ENCODE data around the gene AUTS2.

Gene AUTS2

GRCh38 chr7:69959789-69960499 is 361.7 kb downstream of the AUTS2 start:
- DNase-seq, result no peak

- DNase-seq, result no peak
Observed at GRCh38 chr7:69961436-69961835, 363.2 kb downstream of the AUTS2 start.

- DNase-seq, result no peak
Observed at GRCh38 chr7:69962186-69963065, 364.2 kb downstream of the AUTS2 start.

DNA sequence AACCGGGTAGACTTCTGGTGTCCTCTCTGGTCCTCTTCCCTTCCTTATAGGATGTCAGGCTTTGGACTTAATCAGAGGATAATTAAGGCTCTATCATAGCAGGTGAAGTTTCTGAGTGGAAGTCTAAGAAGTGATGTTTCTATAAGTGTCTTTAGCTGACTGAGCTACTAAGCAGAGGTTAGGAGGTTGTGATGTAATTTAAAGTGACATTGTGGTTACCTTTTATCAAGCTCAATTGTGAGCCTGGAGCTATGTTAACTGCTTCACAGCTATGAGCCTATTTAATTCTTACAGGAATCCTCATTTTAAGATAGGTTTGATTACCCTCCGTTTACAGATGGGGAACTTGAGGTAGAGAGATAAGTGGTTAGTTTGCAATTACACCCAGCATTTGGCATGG is 365.1 kb downstream of the AUTS2 start:
- no peak for DNase-seq

GRCh38 chr7:69966766-69967591 is 368.7 kb downstream of the AUTS2 start:
- no peak for DNase-seq

- no peak for DNase-seq
Observed at GRCh38 chr7:69967689-69968450, 369.6 kb downstream of the AUTS2 start.

DNA sequence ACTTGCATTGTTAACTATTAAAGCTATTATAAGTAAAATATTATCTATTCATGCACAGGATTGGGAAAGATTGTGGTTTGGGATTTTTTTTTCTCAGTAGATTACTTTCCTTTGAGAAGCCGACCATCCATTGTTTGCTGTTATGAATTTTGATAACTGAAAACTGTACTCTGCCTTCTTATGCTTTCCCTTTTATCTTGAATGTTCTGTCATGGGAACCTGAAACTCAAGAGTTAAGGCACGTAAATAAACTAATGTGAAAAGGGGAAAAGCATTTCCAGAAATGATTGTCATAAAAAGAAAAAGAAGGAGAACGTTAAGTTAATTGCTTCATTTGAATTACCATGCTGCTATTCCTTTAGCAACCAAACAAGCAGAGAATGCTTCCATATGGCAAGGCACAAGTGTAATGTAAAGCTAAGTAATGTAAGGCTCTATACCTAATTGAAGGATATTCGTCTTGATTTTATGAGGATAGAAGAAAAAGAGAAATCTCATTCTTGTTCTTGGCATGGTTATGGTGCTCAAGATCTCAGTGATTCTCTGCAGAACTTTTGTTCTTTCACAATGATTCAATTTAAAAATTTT is 370.8 kb downstream of the AUTS2 start:
- DNase-seq, result no peak

- DNase-seq, result no peak
Observed at GRCh38 chr7:69981646-69982045, 383.4 kb downstream of the AUTS2 start.

- peak; percentile 18 for DNase-seq
Observed at GRCh38 chr7:69982197-69982596, 383.9 kb downstream of the AUTS2 start.

DNA sequence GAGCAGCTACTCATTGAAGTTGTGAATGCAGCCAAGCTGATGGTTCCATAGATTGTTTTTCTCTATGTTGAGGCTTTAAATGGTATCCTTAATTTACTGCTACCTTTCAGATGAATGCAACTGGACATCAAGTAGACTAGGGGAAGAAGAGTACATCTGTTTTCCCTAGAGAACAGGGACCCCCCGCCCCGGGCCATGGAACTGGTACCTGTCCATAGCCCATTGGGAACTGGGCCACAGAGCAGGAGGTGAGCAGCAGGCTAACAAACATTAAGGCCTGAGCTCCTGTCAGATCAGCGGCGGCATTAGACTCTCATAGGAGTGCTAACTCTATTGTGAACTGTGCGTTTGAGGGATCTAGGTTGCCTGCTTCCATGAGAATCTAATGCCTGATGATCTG is 391.3 kb downstream of the AUTS2 start:
- no peak for DNase-seq

DNA sequence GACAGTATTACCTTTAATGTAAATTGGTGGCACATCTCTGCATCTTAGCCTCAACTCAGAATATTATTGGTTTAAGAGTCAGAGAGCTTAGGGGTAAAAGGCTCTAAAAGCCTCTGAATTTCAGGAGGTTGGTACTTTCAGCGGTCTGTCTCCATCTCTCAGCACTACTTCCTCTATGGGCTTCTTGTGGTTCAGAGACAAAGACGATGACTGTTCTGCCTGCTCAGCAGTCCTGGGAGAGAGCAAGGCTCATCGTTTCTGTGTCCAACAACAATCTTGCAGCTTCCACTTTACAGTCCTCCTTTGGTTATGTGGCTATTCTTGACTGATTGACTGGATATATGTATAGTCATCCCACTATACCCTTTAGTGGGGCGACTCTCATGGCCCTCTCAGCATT is 394.7 kb downstream of the AUTS2 start:
- no peak for DNase-seq

GRCh38 chr7:69994218-69994617 is 395.9 kb downstream of the AUTS2 start:
- DNase-seq, result no peak

DNA sequence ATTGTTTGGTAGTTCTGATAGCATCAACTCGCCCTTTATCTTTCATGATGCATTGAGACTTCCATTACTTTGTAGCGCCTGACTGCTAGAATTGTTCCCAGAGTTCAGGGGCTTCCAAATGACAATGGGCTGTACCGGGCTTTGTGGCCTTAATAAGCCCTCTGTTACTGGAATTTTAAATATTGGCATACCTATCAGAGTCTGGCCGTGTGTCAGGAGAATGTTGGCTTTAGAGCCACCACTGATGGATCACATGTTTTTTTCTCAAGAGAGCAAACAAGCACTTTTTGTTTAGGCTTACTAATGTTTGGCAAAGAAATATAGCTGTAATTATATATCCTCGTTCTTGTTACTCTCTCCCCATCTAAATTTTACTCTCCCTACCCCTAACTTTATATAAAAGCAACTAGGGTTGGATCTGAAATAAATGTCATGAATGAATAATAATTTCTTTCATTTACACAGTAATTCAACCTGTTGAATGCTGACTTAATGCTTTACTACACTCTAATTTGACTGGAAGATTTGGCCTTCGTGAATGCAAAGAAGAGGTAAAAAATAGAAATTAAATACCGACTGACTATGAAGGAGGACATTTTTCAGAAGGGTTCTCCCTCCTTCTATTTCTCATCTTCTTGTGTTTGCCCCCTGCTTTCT is 396.7 kb downstream of the AUTS2 start:
- no peak for DNase-seq

DNA sequence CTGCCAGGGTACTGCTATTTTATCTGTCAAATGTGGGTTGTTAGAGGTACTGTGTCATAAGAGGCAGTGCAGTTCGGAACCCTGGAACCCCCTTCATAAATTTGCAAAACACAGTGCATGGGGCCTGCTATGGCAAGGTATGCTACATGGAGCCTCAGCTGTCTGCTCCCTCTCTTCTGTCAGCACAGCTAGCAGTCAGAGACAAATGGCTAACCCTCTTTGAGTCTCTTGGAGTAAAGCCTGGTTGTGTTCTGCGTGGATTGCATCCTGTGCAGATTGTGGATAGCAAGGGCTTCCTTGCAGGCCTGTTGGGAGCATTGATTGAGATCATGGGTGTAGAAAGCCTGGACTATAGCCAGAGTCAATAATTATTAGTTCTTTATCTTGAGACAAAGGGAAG is 397.8 kb downstream of the AUTS2 start:
- no peak for DNase-seq

- DNase-seq, result no peak
Observed at GRCh38 chr7:70000737-70001348, 402.6 kb downstream of the AUTS2 start.

DNA sequence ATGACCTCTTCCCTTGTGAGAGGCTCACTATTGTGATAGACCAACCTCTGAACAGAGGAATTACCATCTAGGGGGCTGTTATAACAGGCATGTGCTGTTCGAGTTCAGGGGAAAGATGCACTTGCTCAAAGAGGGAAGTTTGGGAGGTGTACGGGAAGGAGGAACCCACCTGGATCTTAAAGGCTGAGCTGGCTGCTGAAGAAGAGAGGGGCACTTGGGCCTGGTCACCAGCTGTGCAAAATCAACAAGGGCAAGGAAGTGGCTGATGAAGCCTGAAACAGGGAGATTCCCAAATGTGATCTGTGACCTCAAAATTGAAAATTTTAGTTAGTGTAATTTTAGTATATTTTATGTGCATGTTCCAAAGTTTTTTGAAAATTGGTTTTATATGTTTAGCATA is 407.2 kb downstream of the AUTS2 start:
- no peak for DNase-seq

DNA sequence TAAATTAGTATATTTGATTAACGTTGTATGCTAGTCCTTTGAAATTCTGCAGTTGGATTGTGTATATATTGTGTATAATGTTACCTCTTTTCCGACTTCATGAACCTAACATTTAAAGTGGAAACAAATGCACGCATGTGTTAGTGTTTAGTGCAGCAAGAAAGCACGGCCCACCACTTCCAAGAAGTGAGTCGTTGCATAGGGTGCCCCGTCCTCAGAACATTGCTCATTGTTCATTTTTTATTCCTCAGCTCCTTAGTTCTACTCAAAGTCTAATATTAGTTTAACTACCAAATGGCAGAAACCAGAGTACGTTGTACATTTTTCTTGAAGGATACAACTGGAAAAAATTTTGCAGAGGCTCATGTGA is 407.6 kb downstream of the AUTS2 start:
- no peak for DNase-seq

DNA sequence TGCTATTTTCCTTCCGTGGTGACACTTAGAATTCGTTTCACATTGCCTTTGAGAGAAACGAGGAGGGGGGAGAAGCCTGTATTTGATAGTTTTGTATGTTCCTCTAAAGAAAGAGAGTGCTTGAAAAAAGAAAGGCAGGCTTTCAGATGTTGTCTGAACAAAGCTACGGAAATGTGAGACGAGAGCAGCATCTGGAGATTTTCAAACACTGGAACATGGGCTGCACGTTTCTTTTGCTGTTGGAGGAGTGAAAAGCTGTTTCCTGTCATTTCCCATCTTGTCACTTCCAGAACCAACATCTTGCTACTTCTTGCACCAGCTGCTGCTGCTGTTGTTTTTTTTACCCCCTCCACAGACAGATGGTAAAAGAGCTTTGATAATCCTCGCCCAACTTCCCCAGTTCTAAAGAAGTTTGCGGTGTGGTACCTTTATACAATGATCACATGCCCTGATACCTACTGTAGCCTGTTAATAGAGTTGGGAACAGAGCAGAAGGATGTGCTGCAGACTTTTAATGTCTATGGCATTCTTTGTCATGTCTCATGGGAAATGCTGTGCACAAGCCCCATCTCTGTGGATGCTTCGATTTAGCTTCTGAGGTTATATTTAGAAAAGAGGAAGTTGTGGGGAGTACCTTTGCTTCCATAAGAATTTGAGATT is 408.1 kb downstream of the AUTS2 start:
- no peak for DNase-seq

DNA sequence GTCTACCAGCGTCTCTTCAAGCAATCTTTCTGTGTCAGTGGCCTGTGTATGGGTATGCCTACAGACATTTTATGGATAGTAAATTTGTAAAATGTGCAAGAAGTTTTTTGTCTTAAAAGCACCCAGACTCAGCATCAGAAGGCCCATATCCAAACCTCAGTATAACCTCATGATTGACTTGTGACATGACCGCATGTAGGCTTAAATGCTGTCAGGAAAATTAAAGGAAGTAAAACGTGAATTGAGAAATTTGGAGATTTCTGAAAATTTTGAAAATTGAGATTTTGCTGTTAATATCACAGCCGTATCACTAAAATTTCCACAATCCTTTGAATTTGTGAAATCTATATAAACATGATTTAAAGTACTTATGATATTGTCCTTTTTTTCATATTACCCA is 410.2 kb downstream of the AUTS2 start:
- DNase-seq, result no peak

DNA sequence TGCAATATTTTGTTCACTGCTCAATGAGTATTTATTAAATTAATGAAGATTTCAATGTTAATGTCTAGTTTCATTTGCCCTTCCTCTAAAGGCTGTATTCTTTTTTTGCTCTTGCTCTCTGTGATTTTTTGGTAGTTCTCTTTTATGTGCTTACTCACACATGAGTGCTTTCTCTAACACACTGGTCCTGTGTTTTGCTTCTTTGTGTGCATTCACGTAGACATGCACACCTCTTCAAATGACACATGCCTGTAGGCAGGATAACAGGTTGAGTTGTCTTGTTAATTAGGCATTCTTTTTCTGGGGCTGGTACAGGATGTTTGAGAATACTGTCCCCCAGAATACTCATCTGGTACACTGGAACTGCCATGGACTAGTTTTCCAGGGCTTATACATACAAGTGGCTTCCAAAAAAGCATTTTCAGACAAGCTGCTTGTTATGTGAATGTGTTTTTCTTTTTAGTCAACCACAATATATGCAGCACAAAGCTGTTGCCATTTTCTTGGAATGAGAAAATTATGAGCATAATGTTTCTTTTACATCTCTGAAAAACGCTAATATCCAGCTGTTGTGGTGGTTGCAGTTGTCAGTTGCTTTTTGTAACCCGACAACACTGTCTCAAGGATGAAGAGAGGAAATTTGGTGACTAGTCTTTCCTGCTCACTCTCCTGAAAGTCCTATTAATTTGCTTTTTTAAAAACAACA is 416.4 kb downstream of the AUTS2 start:
- no peak for DNase-seq

All from amniotic stem cell (primary cell).